HG03060 (cell line): Measurements from ENCODE around the gene MPP4.

ENCODE experiments used
- ATAC-seq: cut with Tn5 transposase; IDR thresholded peaks from one replicate; pipeline ENCODE4 v1.9.1; 2021; ENCODE audit warnings: low read depth, moderate number of reproducible peaks; ENCODE audit not compliant: unreplicated experiment

The MPP4 gene, protein sequence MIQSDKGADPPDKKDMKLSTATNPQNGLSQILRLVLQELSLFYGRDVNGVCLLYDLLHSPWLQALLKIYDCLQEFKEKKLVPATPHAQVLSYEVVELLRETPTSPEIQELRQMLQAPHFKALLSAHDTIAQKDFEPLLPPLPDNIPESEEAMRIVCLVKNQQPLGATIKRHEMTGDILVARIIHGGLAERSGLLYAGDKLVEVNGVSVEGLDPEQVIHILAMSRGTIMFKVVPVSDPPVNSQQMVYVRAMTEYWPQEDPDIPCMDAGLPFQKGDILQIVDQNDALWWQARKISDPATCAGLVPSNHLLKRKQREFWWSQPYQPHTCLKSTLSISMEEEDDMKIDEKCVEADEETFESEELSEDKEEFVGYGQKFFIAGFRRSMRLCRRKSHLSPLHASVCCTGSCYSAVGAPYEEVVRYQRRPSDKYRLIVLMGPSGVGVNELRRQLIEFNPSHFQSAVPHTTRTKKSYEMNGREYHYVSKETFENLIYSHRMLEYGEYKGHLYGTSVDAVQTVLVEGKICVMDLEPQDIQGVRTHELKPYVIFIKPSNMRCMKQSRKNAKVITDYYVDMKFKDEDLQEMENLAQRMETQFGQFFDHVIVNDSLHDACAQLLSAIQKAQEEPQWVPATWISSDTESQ

GRCh38 chr2:201698588-201699226 is at the start of gene MPP4:
TSS of gene MPP4 (minus strand) at chr2:201698644. CDS start at chr2:201693954, 4,690 bp downstream.
- no peak for ATAC-seq

GRCh38 chr2:201746551-201746950 is 48.1 kb upstream of the MPP4 start:
- ATAC-seq: no peak

DNA sequence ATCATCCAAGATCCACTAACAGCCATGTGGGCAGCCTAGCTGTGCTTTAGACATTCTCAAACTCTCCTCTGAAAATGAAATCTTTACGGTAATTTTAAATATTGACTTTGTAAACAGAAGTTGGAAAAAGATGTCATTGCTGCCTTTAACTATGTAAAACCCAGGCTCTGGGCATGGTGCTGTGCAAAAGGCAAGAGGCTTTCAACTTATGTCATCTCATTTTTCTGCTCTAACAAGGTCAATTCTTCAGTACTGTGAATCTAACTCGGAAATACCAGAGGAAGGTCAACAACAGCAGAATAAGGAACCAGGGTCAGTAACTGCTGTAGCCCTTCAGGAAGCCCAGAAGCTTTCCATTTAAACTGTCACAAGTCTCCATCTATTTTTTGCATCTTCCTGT is 37.0 kb upstream of the MPP4 start:
- no peak for ATAC-seq

DNA sequence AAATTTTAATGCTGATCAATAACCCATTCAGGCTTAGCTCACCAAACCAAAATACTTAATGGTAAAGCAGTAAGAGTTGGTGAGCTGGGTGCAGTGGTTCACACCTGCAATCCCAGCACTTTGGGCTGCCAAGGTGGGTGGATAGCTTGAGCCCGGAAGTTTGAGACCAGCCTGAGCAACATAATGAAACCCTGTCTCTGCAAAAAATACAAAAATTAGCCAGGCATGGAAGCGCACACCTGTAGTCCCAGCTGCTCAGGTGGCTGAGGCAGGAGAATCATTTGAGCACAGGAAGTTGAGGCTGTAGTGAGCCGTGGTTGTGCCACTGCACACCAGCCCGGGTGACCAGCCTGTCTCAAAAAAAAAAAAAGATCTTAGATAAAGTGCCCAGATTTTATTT is 35.7 kb upstream of the MPP4 start:
- ATAC-seq: no peak

DNA sequence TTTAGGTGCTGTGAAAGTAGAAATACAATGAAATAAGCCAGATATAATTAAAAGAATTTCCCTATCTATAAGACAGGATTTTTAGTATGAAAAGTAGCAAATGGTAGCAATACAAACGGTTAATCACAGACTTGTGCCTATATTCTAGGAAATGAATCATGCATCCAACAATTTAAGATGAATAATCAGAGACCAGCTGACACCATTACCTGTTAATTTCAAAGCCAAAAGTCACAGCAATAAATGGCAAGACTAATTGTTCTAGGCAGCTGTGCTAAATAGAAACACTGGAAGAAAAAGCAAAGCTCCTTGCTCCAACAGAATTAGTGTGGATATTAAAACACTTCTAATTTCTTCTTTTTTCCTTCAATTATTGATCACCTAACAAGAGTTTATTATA is 35.1 kb upstream of the MPP4 start:
- no peak for ATAC-seq

DNA sequence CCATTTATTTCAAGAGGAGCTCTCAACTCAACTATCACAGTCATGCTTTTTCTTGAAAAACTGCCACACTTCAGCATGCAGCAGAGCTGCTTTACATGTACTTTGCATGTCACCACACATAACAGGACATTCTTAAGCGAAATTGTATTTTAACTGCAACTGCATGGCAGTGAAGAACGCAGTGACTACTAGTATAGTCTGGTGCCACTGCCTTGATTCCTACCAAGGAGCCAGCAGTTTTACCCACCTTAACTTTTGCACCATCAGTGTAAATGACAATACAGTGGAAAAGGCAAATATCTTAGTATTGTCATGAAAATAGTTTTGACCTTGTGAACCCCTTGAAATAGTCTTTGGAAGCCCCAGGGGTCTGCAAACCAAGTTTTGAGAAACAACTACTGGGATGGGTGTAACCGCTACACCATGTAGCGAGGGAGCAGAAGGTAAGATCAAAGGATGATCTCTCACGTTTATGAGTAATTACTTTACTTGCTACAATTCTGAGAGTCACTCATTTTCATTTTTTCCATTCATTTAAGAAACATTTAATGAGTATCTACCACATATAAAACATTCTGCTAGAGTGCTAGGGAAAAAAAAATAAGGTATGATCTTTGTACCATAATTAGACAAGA is 32.3 kb upstream of the MPP4 start:
- ATAC-seq: no peak

DNA sequence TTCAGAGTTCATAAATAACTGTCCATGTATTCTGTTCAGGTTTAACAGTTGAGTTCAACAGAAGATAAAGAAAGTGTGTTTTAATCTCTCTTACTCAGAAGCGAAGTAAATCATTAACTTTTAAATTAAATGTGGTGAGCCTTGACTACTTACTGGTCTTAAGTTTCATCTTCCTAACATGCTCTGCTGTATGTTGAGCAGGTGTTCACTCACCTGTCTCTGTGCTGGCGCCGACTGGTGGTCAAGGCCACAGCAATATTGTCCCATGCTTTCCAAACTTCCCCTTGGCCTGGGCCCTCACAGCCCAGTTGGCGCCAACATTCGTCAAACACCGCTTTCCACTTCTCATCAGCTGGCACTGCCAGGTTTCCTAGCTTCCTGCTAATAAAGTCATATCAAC is 17.0 kb upstream of the MPP4 start:
- no peak for ATAC-seq

- ATAC-seq: no peak
These were observed 14.3 kb upstream of the MPP4 start for GRCh38 chr2:201712726-201713125.

DNA sequence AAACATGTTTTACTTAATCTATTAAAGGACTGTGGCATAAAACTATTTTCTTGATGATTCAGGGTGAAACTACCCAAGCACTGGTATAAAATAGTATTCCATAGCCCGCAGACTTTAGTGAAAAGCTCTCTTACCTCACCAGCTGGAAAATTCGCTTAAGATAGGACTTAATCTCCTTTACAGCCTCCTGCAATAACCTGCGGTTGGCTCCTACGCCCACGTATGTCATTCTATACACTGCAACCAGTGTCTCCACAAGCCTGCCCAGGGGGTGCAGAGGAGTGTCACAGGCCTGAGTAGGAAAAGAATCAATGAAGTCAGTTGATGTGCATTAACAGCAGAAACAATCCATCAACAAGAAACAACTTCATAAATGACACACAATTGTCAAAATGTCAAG is 11.3 kb upstream of the MPP4 start:
- ATAC-seq: no peak

DNA sequence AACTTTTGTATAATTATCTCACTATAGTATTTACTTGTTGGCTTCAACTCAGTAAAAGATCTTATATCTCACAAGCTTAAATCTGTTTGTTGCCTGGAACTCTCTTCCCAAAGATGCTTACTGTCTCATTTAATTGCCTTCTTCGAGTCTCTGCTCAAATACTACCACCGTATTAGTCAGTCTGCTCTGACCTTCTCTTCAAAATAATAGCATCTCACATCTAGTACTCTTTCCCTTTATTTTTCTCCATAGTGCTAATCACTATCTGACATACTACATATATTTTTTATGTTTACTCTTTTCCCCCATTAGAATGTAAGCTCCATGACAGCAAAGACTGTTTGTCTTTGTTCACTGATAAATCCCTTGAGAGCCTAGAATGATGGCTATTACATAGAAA is 10.6 kb upstream of the MPP4 start:
- no peak for ATAC-seq

- no peak for ATAC-seq
These were observed 9.3 kb upstream of the MPP4 start for GRCh38 chr2:201707753-201708152.

DNA sequence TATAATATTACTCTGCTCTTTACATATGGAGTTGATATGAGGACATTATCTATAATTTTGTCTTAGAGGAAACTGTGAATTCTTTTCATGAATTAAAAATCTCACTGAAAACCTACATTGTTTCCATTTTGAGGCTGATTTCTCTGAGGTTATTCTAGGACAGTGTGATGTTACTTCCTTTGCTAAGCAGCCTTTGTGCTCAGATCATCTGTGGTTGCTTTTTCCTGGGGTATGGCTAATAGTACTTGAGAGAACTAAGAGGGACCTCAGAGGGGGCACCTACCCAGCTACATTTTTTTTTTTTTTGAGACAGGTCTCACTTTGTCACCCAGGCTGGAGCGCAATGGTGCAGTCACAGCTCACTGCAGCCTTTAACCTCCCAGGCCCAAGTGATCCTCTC is 8.7 kb upstream of the MPP4 start:
- no peak for ATAC-seq

GRCh38 chr2:201704536-201704935 is 6.1 kb upstream of the MPP4 start:
- no peak for ATAC-seq

GRCh38 chr2:201701646-201702045 is 3.2 kb upstream of the MPP4 start:
- no peak for ATAC-seq

GRCh38 chr2:201699416-201699815 is 972 bp upstream of the MPP4 start:
- no peak for ATAC-seq

- no peak for ATAC-seq
These were observed 545 bp downstream of the MPP4 start for GRCh38 chr2:201697899-201698298.

GRCh38 chr2:201696151-201696659 is 2.2 kb downstream of the MPP4 start:
- no peak for ATAC-seq

GRCh38 chr2:201685156-201685555 is 13.3 kb downstream of the MPP4 start:
- ATAC-seq: no peak

- no peak for ATAC-seq
These were observed 17.7 kb downstream of the MPP4 start for GRCh38 chr2:201680743-201681142.

DNA sequence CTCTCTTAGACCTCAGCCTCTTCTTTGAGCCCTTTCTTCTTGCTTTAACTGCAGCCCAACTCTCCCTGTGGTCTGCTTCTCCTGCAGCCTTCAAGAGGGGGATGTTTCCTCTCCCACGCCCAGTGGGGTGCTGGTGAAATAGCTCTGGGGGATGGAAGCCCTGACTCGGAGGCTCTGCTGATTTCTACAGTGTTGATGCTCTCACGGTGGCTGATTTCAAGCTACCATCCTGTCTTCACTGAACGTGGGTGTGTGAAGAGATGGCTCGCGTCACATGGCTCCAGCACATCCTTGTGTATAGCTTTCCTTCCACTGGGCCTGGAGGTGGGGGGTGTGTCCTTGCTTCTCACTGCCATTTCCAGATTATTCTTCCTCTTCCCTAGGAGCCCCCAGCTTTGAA is 20.0 kb downstream of the MPP4 start:
- no peak for ATAC-seq

- no peak for ATAC-seq
These were observed 23.0 kb downstream of the MPP4 start for GRCh38 chr2:201675454-201675853.
